HUES64 (cell line): ENCODE measurements around the gene KLHL29.

Experiments used
- H3K27ac ChIP-seq: 2 replicates; pipeline ENCODE4 v1.7.0; 2013; ENCODE audit warnings: low read depth, low read length, inconsistent platforms
- H3K27me3 ChIP-seq: 2 replicates; pipeline ENCODE4 v1.6.1; 2013; ENCODE audit warnings: mild to moderate bottlenecking, low read length; ENCODE audit not compliant: insufficient read depth
- H3K36me3 ChIP-seq: 2 replicates; pipeline ENCODE4 v1.6.1; 2013; ENCODE audit warnings: mild to moderate bottlenecking, low read length; ENCODE audit not compliant: insufficient read depth
- H3K4me1 ChIP-seq: 2 replicates; pipeline ENCODE4 v1.6.1; 2013; ENCODE audit warnings: mild to moderate bottlenecking, low read length, moderate library complexity; ENCODE audit not compliant: insufficient read depth
- H3K4me3 ChIP-seq: 2 replicates; pipeline ENCODE4 v1.5.1; 2013; ENCODE audit warnings: mild to moderate bottlenecking, low read length, moderate library complexity
- H3K9ac ChIP-seq: 2 replicates; pipeline ENCODE4 v1.6.1; 2013; ENCODE audit warnings: mild to moderate bottlenecking, low read depth, low read length
- H3K9me3 ChIP-seq: 2 replicates; pipeline ENCODE4 v1.6.1; 2013; ENCODE audit warnings: low read depth, low read length; ENCODE audit not compliant: insufficient read depth
- WGBS: fragments of 150-250, 120-280 bp; methylation state at CpG from one replicate; pipeline ENCODE4 v1.1.7; 2013; ENCODE audit warnings: missing lambda C conversion rate; 5-methylcytosine and 5-hydroxymethylcytosine counted together

Gene KLHL29

GRCh38 chr2:23397478-23397877, 12.5 kb downstream of the KLHL29 start:
- Histone ChIP-seq H3K27ac (no peak overlapping the region), H3K9me3 (no peaks in the 10 kb centered on the region), H3K27me3 (no peaks in the 10 kb centered on the region), H3K36me3 (no peaks in the 10 kb centered on the region), H3K4me1 (no peaks in the 10 kb centered on the region), H3K4me3 (no peak overlapping the region), H3K9ac (no peak overlapping the region)
- WGBS, result 85% methylated on average over 4 of the region's 4 CpGs

- Histone ChIP-seq H3K4me1 (peaks cover 14% of the 10 kb centered on the region), H3K4me3 (no peak overlapping the region), H3K36me3 (no peaks in the 10 kb centered on the region), H3K9me3 (no peaks in the 10 kb centered on the region), H3K9ac (no peak overlapping the region), H3K27ac (no peak overlapping the region), H3K27me3 (no peaks in the 10 kb centered on the region)
- WGBS, result 94% methylated on average over 10 of the region's 10 CpGs
Measured at GRCh38 chr2:23399674-23400261, 14.8 kb downstream of the KLHL29 start.

GRCh38 chr2:23400703-23401102, 15.7 kb downstream of the KLHL29 start:
- Histone ChIP-seq H3K9ac (no peak overlapping the region), H3K4me3 (no peak overlapping the region), H3K27ac (no peak overlapping the region), H3K36me3 (no peaks in the 10 kb centered on the region), H3K9me3 (no peaks in the 10 kb centered on the region), H3K27me3 (no peaks in the 10 kb centered on the region), H3K4me1 (peaks cover 18% of the 10 kb centered on the region)
- WGBS, result 91% methylated on average over 4 of the region's 4 CpGs

GRCh38 chr2:23401427-23402204, 16.6 kb downstream of the KLHL29 start:
- H3K4me3 ChIP-seq, result no peak overlapping the region
- no peak overlapping the region for H3K9ac ChIP-seq
- no peaks in the 10 kb centered on the region for H3K36me3 ChIP-seq
- peaks cover 18% of the 10 kb centered on the region for H3K4me1 ChIP-seq
- H3K9me3 ChIP-seq, result no peaks in the 10 kb centered on the region
- no peaks in the 10 kb centered on the region for H3K27me3 ChIP-seq
- no peak overlapping the region for H3K27ac ChIP-seq
- WGBS, result 89% methylated on average over 14 of the region's 14 CpGs

- 85% methylated on average over 6 of the region's 6 CpGs for WGBS
- no peaks in the 10 kb centered on the region for H3K27me3 ChIP-seq
- peaks cover 18% of the 10 kb centered on the region for H3K4me1 ChIP-seq
- no peaks in the 10 kb centered on the region for H3K9me3 ChIP-seq
- no peaks in the 10 kb centered on the region for H3K36me3 ChIP-seq
- no peak overlapping the region for H3K4me3 ChIP-seq
- H3K9ac ChIP-seq, result no peak overlapping the region
- no peak overlapping the region for H3K27ac ChIP-seq
Measured at GRCh38 chr2:23402205-23402740, 17.3 kb downstream of the KLHL29 start.

GRCh38 chr2:23404426-23404825, 19.4 kb downstream of the KLHL29 start:
- no peak overlapping the region for H3K4me3 ChIP-seq
- peak overlapping the region; percentile 9; the same call in 1 of the 2 replicates for H3K27ac ChIP-seq
- H3K36me3 ChIP-seq, result no peaks in the 10 kb centered on the region
- H3K27me3 ChIP-seq, result no peaks in the 10 kb centered on the region
- no peaks in the 10 kb centered on the region for H3K9me3 ChIP-seq
- peaks cover 18% of the 10 kb centered on the region for H3K4me1 ChIP-seq
- H3K9ac ChIP-seq, result no peak overlapping the region
- 20% methylated on average over 8 of the region's 8 CpGs for WGBS

- Histone ChIP-seq H3K36me3 (no peaks in the 10 kb centered on the region), H3K9ac (no peak overlapping the region), H3K9me3 (no peaks in the 10 kb centered on the region), H3K4me3 (no peak overlapping the region), H3K4me1 (peaks cover 9% of the 10 kb centered on the region), H3K27ac (no peak overlapping the region), H3K27me3 (no peaks in the 10 kb centered on the region)
- 95% methylated on average over 3 of the region's 8 CpGs for WGBS
Measured at GRCh38 chr2:23409248-23409647, 24.3 kb downstream of the KLHL29 start.

GRCh38 chr2:23410596-23410995, 25.6 kb downstream of the KLHL29 start:
- H3K36me3 ChIP-seq, result no peaks in the 10 kb centered on the region
- no peak overlapping the region for H3K4me3 ChIP-seq
- 94% methylated on average over 6 of the region's 6 CpGs for whole genome bisulfite sequencing
- no peaks in the 10 kb centered on the region for H3K27me3 ChIP-seq
- H3K9me3 ChIP-seq, result no peaks in the 10 kb centered on the region
- peaks cover 2% of the 10 kb centered on the region; the same call in 1 of the 2 replicates for H3K4me1 ChIP-seq
- H3K27ac ChIP-seq, result no peak overlapping the region
- H3K9ac ChIP-seq, result no peak overlapping the region

GRCh38 chr2:23411752-23412431, 26.9 kb downstream of the KLHL29 start:
- H3K27ac ChIP-seq, result no peak overlapping the region

GRCh38 chr2:23412556-23413155, 27.7 kb downstream of the KLHL29 start:
- Histone ChIP-seq H3K9ac (no peak overlapping the region), H3K9me3 (no peaks in the 10 kb centered on the region), H3K4me3 (no peak overlapping the region), H3K36me3 (no peaks in the 10 kb centered on the region), H3K27ac (no peak overlapping the region), H3K4me1 (peaks cover 2% of the 10 kb centered on the region; the same call in 1 of the 2 replicates), H3K27me3 (no peaks in the 10 kb centered on the region)
- 91% methylated on average over 11 of the region's 11 CpGs for WGBS

More at GRCh38 chr2:23411752-23412431, 26.9 kb downstream of the KLHL29 start:
- peaks cover 2% of the 10 kb centered on the region; the same call in 1 of the 2 replicates for H3K4me1 ChIP-seq
- 94% methylated on average over 9 of the region's 9 CpGs for WGBS
- H3K27me3 ChIP-seq, result no peaks in the 10 kb centered on the region
- H3K9ac ChIP-seq, result no peak overlapping the region
- H3K4me3 ChIP-seq, result no peak overlapping the region
- no peaks in the 10 kb centered on the region for H3K9me3 ChIP-seq
- H3K36me3 ChIP-seq, result no peaks in the 10 kb centered on the region

- H3K27me3 ChIP-seq, result no peaks in the 10 kb centered on the region
- 94% methylated on average over 8 of the region's 8 CpGs for WGBS
- no peak overlapping the region for H3K9ac ChIP-seq
- no peaks in the 10 kb centered on the region for H3K9me3 ChIP-seq
- peaks cover 4% of the 10 kb centered on the region; the same call in 1 of the 2 replicates for H3K4me1 ChIP-seq
- no peak overlapping the region for H3K27ac ChIP-seq
- no peak overlapping the region for H3K4me3 ChIP-seq
- H3K36me3 ChIP-seq, result no peaks in the 10 kb centered on the region
Measured at GRCh38 chr2:23413641-23414040, 28.7 kb downstream of the KLHL29 start.
